Measurements from ENCODE around the gene CRB3. TPM values are rescaled to one million over a fixed set of nuclear protein-coding genes. Genes with fewer than 3 reads are reported as not detected.

The CRB3 gene
- polyA plus RNA-seq, 1 donor (not counting 4 experiments of a cell fraction or from before 2014, with no cell fraction given): 6.1 TPM

DNA sequence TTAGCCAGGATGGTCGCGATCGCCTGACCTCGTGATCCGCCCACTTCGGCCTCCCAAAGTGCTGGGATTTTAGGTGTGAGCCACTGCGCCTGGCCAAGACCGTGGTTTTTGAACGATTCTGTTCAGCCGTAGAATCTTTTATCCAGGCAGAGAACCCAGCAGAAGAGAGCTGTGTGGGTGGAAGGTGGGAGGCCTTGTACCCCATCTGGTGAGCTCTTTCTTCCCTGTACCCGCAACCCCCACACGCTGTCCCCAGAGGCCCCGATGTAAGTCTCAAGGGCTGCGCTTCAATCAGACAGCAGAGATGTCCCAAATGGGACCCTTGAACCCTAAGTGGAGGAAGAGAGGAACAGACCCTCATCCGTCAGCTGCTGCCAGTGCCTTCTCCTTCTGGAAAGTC is 8.1 kb upstream of the CRB3 start:
- Histone ChIP-seq H3K36me3 (ENCODE audit: control insufficient read depth in 2 of 2, extremely low read depth in 1 of 2, insufficient read depth in 2 of 2, low read length in 2 of 2) (peaks cover 6 to 11% of the 10 kb centered on the region in 2 experiments), H3K4me3 (ENCODE audit: control insufficient read depth in 2 of 3, extremely low read depth in 1 of 3, insufficient read depth in 2 of 3, low read depth in 1 of 3, low read length in 3 of 3) (no peak overlapping the region), H3K27ac (ENCODE audit: control insufficient read depth, insufficient read depth, low read length) (no peak overlapping the region), H3K79me2 (ENCODE audit: control insufficient read depth, insufficient read depth, low read length) (no peaks in the 10 kb centered on the region), H3K27me3 (ENCODE audit: control insufficient read depth, extremely low read depth, insufficient read depth, low read length) (no peaks in the 10 kb centered on the region), H3K9me1 (ENCODE audit: control insufficient read depth, extremely low read depth, insufficient read depth, low read length) (no peaks in the 10 kb centered on the region), H3K4me1 (ENCODE audit: control insufficient read depth, extremely low read depth, insufficient read depth, low read length) (peaks cover 6% of the 10 kb centered on the region), H4K20me1 (ENCODE audit: control insufficient read depth, extremely low read depth, insufficient read depth, low read length) (no peaks in the 10 kb centered on the region), H3K9ac (ENCODE audit: control insufficient read depth, extremely low read depth, insufficient read depth, low read length) (no peak overlapping the region), H3K9me3 (ENCODE audit: control insufficient read depth, low read depth, low read length) (peaks cover 6% of the 10 kb centered on the region), H3K4me2 (ENCODE audit: control insufficient read depth, extremely low read depth, insufficient read depth, low read depth, low read length) (no peak overlapping the region), H2AFZ (ENCODE audit: control insufficient read depth, low read length) (no peak overlapping the region)
- FAIRE-seq (no peak), DNase-seq (ENCODE audit: low read depth, low spot score) (no peak)
- TF ChIP-seq, protein P1, sequence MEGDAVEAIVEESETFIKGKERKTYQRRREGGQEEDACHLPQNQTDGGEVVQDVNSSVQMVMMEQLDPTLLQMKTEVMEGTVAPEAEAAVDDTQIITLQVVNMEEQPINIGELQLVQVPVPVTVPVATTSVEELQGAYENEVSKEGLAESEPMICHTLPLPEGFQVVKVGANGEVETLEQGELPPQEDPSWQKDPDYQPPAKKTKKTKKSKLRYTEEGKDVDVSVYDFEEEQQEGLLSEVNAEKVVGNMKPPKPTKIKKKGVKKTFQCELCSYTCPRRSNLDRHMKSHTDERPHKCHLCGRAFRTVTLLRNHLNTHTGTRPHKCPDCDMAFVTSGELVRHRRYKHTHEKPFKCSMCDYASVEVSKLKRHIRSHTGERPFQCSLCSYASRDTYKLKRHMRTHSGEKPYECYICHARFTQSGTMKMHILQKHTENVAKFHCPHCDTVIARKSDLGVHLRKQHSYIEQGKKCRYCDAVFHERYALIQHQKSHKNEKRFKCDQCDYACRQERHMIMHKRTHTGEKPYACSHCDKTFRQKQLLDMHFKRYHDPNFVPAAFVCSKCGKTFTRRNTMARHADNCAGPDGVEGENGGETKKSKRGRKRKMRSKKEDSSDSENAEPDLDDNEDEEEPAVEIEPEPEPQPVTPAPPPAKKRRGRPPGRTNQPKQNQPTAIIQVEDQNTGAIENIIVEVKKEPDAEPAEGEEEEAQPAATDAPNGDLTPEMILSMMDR (optimal IDR thresholded peaks at IDR 0.05 in 1 of 3, IDR thresholded peaks at IDR 0.05 in 1 of 3, conservative IDR thresholded peaks at IDR 0.05 in 1 of 3; ENCODE audit: extremely low read depth in 1 of 3, insufficient read depth in 2 of 3, low read length in 3 of 3): no peak
- TF ChIP-seq EZH2 (IDR thresholded peaks at IDR 0.05; ENCODE audit: low read length): no peak
- dilution Hi-C loops (cut with MboI; ENCODE audit: extremely low pct_ligation_motif_present, low sequenced_read_pairs): no loop called here

DNA sequence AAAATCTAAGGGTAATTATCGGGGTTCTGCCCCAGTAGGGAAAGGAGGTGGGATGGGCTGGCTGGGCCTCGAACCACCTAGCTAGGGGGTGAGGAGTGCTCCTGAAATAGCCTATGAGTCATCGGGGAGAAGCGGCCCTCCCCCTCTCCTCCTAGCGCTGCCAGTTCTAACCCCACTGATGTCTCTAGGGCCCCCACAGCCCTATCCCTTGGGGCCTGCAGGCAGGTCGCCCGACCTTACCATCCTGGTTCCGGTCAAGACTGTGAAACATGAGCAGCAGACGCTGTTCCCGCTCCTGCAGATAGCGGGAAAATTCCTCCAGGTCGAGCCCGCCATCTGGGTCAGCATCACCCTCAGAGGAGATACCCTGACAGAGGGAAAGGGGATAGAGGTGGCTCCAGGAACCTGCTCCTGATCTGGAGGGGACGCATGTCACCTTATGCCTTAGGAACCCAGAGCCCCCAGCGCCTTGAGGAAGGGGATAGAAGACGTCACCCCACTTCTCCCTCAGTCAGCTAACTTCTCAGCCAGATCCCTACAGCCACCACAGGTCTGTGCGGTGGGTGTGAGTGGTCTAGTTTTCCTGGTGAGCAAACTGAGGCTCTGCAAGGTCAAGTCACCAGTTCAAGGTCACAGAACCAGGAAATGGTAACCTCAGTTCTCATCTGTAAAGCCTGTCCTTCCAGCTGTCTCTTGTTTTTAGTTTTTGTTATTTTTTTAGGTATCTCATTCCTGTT is 5.9 kb upstream of the CRB3 start:
- Histone ChIP-seq H3K9ac (ENCODE audit: control insufficient read depth, extremely low read depth, insufficient read depth, low read length) (no peak overlapping the region), H3K9me1 (ENCODE audit: control insufficient read depth, extremely low read depth, insufficient read depth, low read length) (no peaks in the 10 kb centered on the region), H3K9me3 (ENCODE audit: control insufficient read depth, low read depth, low read length) (peaks cover 6% of the 10 kb centered on the region), H3K27ac (ENCODE audit: control insufficient read depth, insufficient read depth, low read length) (no peak overlapping the region), H3K4me1 (ENCODE audit: control insufficient read depth, extremely low read depth, insufficient read depth, low read length) (peaks cover 10% of the 10 kb centered on the region), H3K36me3 (ENCODE audit: control insufficient read depth in 2 of 2, extremely low read depth in 1 of 2, insufficient read depth in 2 of 2, low read length in 2 of 2) (peaks cover 6 to 8% of the 10 kb centered on the region in 2 experiments), H3K4me3 (ENCODE audit: control insufficient read depth in 2 of 3, extremely low read depth in 1 of 3, insufficient read depth in 2 of 3, low read depth in 1 of 3, low read length in 3 of 3) (no peak overlapping the region), H4K20me1 (ENCODE audit: control insufficient read depth, extremely low read depth, insufficient read depth, low read length) (no peaks in the 10 kb centered on the region), H3K4me2 (ENCODE audit: control insufficient read depth, extremely low read depth, insufficient read depth, low read depth, low read length) (no peak overlapping the region), H3K79me2 (ENCODE audit: control insufficient read depth, insufficient read depth, low read length) (no peaks in the 10 kb centered on the region), H3K27me3 (ENCODE audit: control insufficient read depth, extremely low read depth, insufficient read depth, low read length) (no peaks in the 10 kb centered on the region), H2AFZ (ENCODE audit: control insufficient read depth, low read length) (no peak overlapping the region)
- dilution Hi-C loops (cut with MboI; ENCODE audit: extremely low pct_ligation_motif_present, low sequenced_read_pairs): no loop called here
- no peak for FAIRE-seq
- TF ChIP-seq EZH2 (IDR thresholded peaks at IDR 0.05; ENCODE audit: low read length): no peak
- TF ChIP-seq, protein P1 (optimal IDR thresholded peaks at IDR 0.05 in 1 of 3, IDR thresholded peaks at IDR 0.05 in 1 of 3, conservative IDR thresholded peaks at IDR 0.05 in 1 of 3; ENCODE audit: extremely low read depth in 1 of 3, insufficient read depth in 2 of 3, low read length in 3 of 3): no peak
- no peak for DNase-seq (ENCODE audit: low read depth, low spot score)
